Stimulated activated CD4-positive, alpha-beta T cell treated with anti-CD3 and anti-CD28 coated beads, TNF-alpha, amount 100 ng/mL, for 4 hours (primary cell): ENCODE results near the gene NEU4.
"Not testable (repeated sequence)": the region's sequence is repeated elsewhere in the genome, so short reads cannot be mapped to it uniquely, and the experiment has no call there.

ENCODE experiments used
- DNase-seq, 3 experiments: peaks; one replicate each; pipeline ENCODE4 v3.0.0-alpha.2; 2020; ENCODE audit warnings: low read depth in 3 of 3

Gene NEU4, protein sequence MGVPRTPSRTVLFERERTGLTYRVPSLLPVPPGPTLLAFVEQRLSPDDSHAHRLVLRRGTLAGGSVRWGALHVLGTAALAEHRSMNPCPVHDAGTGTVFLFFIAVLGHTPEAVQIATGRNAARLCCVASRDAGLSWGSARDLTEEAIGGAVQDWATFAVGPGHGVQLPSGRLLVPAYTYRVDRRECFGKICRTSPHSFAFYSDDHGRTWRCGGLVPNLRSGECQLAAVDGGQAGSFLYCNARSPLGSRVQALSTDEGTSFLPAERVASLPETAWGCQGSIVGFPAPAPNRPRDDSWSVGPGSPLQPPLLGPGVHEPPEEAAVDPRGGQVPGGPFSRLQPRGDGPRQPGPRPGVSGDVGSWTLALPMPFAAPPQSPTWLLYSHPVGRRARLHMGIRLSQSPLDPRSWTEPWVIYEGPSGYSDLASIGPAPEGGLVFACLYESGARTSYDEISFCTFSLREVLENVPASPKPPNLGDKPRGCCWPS

DNA sequence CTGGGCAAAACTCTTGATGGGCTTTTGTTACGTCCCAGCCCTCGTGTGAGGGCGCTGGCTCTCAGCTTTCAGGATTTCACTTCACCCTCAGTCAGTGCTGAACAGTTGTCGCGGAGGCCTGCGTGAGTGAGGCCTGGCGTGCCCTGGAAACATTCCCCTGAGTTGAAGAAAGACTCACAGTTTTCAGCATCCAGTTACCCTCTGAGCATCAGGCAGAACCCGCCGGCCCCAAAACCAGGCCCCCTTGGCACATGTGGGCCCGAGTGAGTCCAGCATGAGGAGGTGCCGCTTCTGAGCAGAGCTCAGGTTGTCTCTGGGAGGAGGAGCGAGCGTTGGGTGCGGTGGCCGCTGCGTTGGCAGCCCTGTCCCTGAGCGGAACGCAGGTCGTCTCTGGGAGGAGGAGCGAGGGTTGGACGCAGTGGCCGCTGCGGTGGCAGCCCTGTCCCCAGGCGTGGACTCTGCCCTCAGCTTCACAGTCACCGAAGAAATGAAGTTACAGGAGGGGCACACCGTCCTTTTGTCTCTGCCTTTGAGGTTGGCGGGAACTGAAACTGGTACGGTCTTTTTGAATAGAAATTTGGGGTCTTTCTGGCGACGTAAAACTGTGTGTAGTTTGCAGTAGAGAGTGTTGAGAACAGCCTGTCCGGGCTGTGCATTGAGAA lies at the start of gene NEU4:
Gene NEU4, plus strand, starts transcription at position 473 of the 662 bp plus-strand sequence. CDS start 5,292 bp downstream, outside the sequence.
- no peak for DNase-seq

DNA sequence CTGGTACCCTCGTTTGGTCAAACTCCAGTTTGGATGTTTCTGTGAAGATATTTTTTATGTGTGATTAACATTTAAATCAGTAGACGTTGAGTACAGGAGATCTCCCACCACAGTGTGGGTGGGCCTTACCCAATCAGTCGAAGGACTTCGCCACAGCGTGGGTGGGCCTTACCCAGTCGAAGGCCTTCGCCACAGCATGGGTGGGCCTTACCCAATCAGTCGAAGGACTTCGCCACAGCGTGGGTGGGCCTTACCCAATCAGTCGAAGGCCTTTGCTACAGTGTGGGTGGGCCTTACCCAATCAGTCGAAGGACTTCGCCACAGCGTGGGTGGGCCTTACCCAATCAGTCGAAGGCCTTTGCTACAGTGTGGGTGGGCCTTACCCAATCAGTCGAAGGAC lies 49.1 kb upstream of the NEU4 start:
- DNase-seq = not testable (repeated sequence)

DNA sequence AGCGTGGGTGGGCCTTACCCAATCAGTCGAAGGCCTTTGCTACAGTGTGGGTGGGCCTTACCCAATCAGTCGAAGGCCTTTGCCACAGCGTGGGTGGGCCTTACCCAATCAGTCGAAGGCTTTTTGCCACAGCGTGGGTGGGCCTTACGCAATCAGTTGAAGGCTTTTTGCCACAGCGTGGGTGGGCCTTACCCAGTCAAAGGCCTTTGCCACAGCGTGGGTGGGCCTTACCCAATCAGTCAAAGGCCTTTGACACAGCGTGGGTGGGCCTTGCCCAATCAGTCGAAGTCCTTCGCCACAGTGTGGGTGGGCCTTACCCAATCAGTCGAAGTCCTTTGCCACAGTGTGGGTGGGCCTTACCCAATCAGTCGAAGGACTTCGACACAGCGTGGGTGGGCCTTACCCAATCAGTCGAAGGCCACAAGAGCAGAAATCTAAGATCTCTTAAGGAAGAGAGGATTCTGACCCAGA lies 48.7 kb upstream of the NEU4 start:
- DNase-seq = no peak

DNA sequence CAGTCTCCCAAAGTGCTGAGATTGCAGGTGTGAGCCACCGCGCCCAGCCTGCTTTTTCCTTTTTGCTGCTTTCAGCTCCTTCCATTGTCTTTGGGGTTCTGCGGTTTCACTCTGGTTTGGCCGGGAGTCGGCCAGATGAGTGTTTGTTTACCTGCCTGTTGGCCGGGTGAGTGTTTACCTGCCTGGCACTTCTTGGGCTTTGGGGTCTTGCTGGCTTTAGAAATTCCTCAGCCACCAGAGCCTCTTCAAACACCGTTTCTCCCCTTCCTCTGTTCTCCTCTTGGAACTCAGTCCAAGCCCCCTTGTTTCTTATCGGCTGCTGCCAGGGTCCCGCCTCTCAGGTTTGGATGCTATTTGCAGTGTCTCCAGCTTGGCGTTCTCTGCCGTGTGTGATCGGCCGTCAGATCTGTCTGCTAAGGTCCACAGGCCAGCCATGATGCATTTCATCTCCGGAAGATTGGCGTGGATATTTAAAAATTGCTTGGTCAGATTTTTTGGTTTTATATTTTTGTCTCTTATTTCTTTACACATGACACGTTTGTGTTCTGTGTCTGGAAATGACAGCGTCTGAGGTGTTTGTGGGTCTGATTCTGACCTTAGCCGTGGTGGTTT lies 46.6 kb upstream of the NEU4 start:
- no peak for DNase-seq

DNA sequence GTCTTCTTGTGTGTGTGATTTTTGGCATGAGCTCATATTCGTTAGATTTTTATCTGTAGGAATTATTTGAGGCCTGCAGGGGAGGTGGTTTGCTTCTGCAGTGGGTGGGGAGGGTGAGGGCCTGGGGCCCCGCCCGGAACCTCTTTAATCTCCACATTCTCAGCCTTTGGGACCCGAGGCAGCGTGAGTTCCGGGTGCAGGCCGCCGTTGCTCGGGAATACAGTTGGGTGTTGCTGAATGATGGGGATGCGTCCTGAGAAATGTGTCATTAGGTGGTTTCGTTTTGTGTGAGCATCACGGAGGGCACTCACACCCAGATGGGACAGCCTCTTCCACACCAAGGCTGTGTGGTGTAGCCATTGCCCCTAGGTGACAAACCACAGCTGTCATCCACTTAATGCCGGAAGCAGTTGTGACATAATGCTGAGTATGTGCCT lies 46.0 kb upstream of the NEU4 start:
- peak in 1 of 3 experiments; percentile 31 for DNase-seq

DNA sequence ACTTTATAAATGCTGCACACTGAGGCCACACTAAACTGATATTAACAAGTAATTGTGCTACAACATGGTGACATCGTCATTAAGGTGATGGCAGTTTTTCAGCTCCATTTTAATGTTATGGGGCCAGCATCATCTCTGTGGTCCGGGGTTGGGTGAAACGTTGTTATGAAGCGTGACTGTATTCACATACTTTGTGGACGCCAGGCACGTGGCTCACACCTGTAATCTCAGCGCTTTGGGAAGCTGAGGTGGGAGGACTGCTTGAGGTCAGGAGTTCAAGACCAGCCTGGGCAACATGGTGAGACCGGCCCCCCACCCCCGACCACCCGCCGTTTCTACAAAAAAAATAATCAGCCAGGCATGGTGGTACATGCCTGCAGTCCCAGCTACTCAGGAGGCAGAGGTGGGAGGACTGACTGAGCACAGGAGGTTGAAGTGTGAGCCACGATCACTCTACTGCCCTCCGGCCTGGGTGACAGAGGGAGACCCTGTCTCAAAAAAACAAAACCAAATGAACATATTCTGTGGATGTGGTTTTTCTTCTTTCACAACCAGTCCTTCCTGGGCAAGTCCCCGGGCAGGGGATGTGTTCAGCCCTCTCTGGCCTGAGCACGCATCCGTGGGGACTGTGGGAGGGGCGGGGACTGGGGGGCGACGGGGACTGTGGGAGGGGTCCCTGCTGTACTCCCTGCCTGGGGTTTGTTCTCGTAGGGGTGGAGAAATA lies 45.3 kb upstream of the NEU4 start:
- DNase-seq = no peak

DNA sequence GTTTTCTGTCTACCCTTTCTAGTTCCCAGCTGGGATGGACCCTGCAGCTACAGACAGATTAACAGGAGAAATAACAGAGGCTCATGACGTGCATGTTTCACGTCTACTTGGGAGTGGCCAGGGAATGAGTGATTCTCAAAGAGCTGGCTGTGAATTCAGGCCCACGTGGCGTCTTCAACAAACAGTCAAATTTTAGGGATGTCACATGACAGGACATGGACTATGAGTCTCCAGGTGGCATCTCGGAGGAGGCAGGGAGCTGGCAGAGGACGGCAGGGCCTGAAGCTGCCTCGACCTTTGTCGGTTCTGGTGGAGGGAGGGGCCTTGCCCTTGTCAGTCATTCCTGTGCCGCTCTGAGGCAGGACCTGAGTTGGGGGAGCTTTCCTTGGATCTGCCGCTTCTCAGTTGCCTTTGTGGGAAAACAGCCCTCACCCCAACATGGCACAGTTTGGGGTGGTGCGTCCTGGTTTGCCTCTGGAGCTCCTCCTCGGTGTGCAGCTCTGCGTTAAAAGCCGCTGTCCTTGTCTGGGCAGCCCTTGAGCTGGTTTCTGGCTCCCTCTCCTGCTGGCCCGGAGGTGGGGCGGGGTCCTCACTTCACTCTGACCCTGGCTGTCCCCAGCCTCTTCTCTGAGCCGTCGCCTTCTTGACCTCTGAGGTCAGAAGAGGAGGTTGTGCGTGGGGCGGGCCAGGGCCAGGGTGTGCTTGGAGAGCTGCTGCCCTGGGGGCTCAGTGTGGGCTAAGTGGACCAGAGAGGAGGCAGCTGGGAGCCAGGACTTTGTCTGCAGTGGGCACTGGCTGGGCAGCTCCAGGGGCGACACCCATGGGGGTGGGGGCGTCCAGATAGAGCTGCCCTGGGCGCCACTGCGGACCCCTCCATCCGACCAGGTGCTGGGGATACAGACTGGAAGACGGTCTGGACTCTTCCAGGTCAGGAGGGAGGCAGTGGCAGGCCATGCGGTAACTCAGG lies 44.4 kb upstream of the NEU4 start:
- no peak for DNase-seq

DNA sequence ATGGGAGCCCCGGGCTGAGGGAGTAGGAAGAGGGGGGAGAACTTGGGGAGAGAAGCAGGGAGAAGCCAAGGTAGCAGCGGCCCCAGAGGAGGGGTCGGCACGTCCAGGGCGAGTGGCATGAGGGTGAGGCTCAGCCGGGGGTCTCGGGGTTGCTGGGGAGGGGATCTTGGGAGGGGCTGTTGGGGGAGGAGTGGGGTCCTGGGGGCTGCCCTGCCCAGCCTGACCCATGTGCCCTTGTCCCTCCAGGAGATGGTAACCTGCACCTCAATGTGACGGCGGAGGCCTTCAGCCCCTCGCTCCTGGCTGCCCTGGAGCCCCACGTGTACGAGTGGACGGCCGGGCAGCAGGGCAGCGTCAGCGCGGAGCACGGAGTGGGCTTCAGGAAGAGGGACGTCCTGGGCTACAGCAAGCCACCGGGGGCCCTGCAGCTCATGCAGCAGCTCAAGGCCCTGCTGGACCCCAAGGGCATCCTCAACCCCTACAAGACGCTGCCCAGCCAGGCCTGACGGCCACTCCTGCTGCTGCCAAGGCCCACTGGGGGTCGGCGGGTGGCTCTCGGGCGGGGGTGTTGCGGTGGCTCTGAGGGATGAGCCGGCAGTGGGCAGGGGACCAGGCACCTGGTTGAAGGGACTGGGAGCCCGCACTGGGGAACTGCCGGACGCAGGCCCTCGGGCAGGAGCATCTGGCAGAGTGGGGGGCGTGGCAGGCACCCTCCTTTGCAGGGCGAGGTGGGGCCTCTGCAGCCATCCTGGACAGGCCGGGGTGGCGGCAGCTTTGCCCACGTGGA lies 41.3 kb upstream of the NEU4 start:
- DNase-seq = no peak

DNA sequence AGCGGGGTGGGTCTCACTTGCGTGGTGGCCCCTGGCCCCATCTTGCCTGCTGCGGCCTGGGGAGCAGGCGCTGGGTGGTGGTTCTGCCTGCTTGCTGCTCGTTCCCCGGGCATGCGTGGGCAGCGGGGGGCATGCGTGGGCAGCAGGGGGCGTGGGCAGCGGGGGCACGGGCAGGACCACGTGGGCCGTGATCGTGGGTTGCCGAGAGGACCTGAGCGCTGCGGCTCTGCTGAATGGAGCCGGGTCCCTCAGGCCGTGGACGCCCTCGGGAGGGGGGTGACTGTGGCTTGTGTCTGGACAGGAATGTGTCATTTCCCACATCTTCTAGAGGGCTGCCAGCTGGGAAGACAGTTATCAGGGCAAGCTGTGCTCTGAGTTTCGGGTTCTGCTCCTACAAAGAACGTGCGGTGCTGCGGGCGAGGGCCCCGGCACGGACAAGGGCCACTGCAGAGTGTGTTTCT lies 40.7 kb upstream of the NEU4 start:
- DNase-seq = no peak

DNA sequence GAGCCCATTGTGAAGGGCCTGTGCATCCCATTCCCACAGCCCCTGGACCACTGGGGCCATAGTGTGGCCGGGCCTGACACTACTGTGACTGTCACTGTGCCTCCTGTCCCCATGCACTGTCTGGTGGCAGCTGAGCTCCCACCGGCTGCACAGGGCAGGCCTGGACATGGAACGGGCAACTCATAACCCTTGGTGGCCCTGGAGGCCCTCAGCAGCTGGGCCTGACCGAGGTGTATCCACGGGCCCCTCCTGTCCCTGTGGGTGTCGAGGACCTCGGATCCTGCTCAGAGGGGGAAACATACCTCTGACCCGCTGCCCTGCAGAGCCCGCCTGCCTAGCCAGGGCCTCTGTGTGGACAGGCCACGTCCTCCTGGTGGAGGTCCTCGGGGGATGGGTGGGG lies 40.1 kb upstream of the NEU4 start:
- no peak for DNase-seq

DNA sequence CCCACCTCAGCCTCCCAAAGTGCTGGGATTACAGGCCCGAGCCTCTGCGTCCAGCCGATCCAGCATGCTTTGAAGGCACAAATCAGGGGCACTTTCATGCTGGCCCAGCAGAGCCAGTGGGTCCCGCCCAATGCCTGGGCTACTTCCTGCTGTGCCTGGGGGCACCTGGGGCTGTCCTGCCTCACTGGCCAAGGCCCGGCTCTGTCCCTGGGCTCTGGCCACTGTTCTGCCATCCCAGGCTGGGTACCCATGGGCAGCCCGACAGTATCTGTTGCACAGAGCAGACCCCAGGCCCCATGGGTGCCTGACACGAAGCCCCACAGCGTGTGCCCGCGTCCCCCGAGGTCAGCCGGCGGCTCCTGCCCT lies 39.2 kb upstream of the NEU4 start:
- DNase-seq = no peak

DNA sequence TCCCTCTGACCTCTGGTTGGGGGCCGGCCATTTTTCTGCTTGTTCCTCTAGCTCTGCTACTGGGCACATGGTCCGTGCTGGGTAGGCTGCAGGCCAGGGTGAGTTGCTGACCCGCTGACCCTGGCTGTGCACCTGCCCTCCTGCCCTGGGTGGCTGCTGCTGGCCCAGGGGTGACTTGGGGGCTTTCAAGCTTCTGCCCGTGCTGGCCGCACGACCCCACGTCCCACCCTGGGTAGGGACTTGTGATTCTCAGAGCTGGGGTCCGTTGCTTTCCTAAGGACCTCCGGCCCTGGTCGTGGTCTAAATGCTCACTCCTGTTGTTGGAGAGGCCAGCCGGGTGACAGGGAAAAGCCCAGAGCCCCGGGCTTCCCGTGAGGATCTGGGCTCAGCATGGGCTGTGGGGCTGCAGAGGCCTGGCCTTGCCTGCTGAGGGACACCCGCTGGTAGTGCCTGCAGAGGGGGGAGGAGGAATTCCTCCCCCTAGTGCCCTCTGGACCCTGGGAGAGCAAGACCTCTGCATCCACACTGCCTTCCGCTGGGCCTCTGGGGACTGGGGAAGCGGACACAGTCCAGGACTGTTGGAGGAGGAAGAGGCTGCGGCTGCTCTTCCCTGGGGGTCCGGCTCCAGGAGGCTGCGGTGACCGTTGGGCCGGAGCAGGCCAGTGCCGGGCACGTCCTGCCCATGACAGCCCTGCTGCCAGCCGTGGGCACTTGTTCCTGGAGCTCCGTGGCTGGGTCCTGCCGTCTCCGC lies 38.6 kb upstream of the NEU4 start:
- no peak for DNase-seq

DNA sequence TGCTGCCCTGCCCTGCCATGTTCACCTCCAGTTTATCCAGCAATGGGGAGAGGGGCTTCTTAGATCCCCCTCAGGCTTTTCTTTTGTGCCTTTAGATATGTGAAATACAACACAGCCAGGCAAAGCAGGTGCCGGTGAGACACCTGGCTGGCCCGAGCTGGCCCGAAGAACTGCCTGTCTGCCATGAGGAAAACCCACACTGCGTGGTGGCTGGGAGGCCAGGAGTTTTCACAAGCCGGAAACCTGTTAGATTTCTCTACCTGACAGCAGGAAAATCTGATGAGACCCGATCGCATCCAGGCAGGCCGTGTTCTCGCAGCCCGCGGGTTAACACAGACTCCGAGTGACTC lies 38.1 kb upstream of the NEU4 start:
- DNase-seq = no peak

DNA sequence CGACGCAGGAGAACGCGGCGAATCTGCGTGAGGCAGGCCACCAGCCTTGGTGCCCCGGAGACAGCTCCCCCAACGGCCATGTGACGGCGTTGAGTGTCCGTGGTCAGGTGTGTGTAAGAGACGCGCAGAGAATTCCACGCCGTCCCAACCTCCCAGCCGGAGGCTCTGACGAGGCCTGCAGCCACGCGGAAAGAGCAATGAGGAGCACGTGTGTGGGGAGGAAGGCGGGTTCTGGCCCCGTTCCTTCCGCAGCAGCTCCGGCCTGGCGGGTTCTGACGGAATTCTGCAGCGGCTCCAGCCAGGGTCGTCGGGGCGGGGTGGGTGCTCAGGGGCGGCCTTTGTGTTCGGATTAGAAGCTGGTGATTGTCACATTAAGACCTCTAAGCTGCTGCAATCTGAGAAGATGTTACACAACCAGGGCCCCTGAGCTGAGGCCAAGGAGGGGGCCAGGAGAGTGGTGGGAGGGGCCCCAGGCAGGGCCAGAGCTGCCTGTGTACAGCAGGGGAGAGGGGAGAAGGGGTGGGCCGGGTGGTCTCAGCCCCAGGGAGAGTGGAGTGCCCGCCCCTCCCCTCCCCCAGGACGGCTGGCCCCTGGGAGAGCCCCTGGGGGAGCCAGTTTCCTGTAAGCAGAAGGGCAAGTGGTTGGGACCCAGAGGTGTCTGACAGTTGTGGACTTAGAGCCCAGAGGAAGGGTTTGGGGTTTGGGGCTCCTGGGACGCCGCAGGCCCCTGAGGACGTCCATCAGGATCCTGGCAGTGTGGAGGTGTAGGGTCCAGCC lies 37.5 kb upstream of the NEU4 start:
- no peak for DNase-seq

DNA sequence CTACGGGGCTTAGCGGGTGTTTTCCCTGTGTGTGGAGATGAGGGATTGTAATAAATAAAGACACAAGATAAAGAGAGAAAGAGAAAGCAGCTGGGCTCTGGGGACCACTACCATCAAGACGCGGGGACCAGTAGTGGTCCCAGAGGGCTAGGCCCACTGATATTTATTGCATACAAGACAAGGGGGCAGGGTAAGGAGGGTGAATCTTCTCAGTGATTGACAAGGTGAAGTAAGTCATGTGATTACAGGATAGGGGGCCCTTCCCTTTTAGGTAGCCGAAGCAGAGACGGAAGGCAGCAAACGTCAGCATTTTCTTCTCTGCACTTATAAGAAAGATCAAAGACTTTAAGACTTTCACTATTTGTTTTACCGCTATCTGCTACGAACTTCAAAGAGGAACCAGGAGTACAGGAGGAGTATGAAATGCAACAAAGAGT lies 36.9 kb upstream of the NEU4 start:
- no peak for DNase-seq

DNA sequence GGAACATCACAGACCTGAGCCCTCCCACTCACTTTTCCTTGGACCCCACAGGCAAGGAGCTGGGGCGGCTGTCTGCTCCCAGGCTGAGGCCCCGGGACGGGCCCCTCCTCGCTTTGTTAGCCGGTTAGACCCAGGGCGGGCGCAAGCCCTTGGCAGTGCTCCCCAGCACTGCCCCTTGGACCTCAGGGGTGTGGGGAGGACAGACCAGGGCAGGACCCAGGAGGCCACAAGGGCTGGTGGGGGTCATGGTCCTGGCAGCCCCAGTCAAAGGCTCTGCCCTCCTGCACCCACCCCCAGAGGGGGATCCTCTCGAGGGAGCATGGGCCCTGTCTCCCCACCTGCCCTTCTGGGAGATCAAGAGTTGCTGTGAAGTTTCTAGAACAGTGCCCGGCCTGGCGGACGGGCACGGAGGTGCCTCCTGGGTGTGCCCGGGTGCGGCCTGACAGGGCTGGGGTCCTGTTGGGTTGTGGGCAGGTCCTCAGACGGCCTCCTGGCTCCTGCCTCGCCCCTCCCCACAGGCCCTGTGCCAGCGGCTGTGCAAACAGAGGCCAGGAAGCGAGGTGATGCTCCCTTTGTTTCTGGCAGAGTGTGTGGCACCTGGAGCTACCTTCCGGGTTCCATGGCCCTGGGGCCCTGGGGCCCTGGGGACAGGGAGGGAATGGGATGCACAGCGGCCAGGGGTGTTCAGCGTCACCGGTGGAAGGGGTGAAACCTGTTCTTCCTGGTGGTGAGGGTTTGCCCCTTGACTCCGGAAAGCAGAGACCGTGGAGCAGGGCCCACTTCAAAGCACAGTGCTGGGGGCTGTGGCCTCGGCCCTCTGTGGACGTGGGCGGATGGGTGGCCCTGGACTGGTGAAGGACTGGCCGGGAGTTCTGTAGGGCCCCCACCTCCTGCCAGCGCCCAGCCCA lies 35.2 kb upstream of the NEU4 start:
- no peak for DNase-seq
